Neutrophil (primary cell): ENCODE measurements around the gene RARG.

Source experiments
- H3K27ac ChIP-seq: fragments of 200-600 bp; sonication (generic); 2 replicates; pipeline ENCODE4 v1.5.1; 2016; ENCODE audit warnings: mild to moderate bottlenecking, moderate library complexity
- H3K27me3 ChIP-seq: fragments of 200-600 bp; sonication (generic); 2 replicates; pipeline ENCODE4 v1.6.0; 2016; ENCODE audit warnings: mild to moderate bottlenecking
- H3K36me3 ChIP-seq: fragments of 200-600 bp; sonication (generic); 2 replicates; pipeline ENCODE4 v1.5.1; 2017
- H3K4me1 ChIP-seq, 2 experiments: fragments of 200-600 bp in 1 of 2; sonication (generic) in 1 of 2; 1 replicate in 1 of 2; 2 replicates in 1 of 2; pipeline versions ENCODE4 v1.5.1 to v1.6.1; 2013 to 2016; ENCODE audit warnings: low read depth in 1 of 2, low read length in 1 of 2, mild to moderate bottlenecking in 1 of 2, moderate library complexity in 1 of 2; ENCODE audit not compliant: control insufficient read depth in 1 of 2, insufficient read depth in 1 of 2
- H3K4me3 ChIP-seq, 2 experiments: fragments of 200-600 bp in 1 of 2; sonication (generic) in 1 of 2; 1 replicate in 1 of 2; 2 replicates in 1 of 2; pipeline ENCODE4 v1.5.1; 2013 to 2016; ENCODE audit warnings: low read depth in 1 of 2, low read length in 1 of 2, mild to moderate bottlenecking in 1 of 2, moderate library complexity in 1 of 2
- H3K9me3 ChIP-seq: fragments of 200-600 bp; sonication (generic); 2 replicates; pipeline ENCODE4 v1.5.1; 2016
- TF ChIP-seq, protein P1 (sequence below): fragments of 200-600 bp; sonication (generic); IDR thresholded peaks from 2 replicates; pipeline ENCODE4 v1.5.1; 2016; ENCODE audit warnings: antibody characterized with exemption

RARG gene

DNA sequence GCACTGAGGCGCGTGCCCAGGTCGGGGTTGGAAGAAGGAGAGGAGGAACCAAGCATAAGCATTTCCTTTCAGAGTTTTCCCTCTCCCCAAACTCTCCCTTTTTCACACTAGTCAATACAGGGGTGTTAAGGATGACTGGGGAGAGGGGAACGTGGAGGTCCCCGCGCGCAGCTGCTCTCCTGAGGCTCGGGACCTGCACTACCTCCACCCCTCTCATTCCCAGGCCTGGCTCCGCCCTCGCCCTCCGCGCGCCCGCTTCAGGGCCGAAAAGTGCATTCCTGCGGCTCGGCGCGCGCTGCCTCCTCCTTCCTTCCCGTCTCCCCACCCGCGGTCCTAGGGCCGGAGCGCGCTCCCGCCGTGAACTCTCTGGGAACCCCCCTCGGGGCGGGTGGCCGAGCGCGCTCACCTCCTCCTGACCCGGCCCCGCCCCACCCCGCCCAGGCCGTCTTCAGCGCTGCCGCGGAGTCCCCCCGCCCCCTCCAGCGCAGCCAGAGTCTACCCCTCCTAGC, 11.3 kb downstream of the RARG start:
- TF ChIP-seq, protein P1, sequence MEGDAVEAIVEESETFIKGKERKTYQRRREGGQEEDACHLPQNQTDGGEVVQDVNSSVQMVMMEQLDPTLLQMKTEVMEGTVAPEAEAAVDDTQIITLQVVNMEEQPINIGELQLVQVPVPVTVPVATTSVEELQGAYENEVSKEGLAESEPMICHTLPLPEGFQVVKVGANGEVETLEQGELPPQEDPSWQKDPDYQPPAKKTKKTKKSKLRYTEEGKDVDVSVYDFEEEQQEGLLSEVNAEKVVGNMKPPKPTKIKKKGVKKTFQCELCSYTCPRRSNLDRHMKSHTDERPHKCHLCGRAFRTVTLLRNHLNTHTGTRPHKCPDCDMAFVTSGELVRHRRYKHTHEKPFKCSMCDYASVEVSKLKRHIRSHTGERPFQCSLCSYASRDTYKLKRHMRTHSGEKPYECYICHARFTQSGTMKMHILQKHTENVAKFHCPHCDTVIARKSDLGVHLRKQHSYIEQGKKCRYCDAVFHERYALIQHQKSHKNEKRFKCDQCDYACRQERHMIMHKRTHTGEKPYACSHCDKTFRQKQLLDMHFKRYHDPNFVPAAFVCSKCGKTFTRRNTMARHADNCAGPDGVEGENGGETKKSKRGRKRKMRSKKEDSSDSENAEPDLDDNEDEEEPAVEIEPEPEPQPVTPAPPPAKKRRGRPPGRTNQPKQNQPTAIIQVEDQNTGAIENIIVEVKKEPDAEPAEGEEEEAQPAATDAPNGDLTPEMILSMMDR: no peak
- Histone ChIP-seq H3K4me1 (peaks cover 27 to 55% of the 10 kb centered on the region in 2 experiments), H3K4me3 (peak overlapping the region; percentile 72 to 93), H3K27me3 (peaks cover 81% of the 10 kb centered on the region), H3K27ac (peak overlapping the region; percentile 77), H3K36me3 (no peaks in the 10 kb centered on the region), H3K9me3 (no peaks in the 10 kb centered on the region)

DNA sequence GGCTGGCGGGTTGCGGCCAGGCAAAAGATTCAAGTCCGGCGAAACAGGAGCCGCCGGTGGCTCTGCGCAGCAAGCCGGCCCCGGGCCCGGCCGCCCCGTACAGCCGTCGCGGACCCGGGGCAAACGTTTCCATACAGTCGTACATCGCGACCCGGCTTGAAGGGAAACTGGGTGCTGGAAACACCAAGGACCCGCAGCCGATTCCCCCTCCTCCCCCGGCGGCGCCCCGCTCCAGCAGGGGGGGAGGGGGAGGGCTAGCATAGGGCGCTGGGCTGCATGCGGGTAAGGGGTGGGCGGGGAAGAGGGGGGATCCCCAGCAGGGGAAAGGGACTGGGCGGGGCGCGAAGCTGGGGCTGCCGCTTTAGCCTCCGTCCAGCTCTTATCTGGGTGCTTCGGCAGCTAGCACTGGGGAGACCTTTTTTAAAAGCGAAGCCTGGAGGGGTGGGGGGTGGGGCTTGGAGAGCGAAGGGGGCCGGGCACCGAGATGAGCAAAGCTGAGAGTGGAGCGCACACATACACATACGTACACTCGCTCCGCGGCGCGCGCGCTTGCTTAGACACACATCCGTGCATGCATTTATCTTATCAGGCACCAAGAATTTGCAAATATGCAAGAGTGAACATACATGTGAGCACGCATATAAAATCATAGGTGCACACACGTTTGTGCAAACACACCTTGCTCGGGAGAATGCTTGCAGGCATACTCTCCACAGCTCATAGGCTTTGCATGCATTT, 11.9 kb downstream of the RARG start:
- Histone ChIP-seq H3K4me1 (peaks cover 27 to 55% of the 10 kb centered on the region in 2 experiments), H3K4me3 (peak overlapping the region; percentile 72 to 93), H3K9me3 (no peaks in the 10 kb centered on the region), H3K27ac (peak overlapping the region; percentile 77), H3K27me3 (peaks cover 74% of the 10 kb centered on the region), H3K36me3 (no peaks in the 10 kb centered on the region)
- TF ChIP-seq, protein P1: no peak

DNA sequence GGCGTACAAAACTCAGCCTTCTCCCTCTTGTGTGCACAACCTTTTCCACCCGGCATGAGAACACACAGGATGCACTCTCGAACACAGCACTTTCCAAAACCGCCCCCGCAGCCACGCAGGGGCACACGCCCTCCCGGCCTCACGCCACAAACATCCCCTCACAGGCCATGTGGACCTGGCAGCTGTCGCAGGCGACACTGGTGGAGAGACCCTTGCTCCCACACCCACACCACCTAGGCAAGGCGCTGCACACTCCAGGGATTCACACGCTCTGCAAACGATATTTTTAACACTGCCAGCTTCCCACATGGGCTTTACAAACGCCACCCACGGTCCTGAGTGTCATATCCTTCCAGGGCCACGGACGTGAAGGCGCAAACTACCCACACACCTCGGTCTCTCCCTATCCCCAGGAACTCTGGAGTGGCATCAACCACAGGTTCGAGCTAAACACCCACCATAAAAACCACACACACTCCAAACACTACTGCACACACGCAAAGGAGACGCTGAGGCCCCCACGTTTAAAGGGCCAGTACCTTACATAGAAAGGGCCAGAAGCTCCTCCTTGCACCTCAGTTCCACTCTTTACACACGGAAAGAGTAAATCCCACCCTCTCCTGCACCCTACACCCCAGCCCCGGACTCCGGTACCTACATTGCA, 12.6 kb downstream of the RARG start:
- Histone ChIP-seq H3K27ac (no peak overlapping the region), H3K27me3 (peaks cover 67% of the 10 kb centered on the region), H3K36me3 (no peaks in the 10 kb centered on the region), H3K9me3 (no peaks in the 10 kb centered on the region), H3K4me1 (peaks cover 27 to 55% of the 10 kb centered on the region in 2 experiments), H3K4me3 (peak overlapping the region; percentile 40 to 93)
- TF ChIP-seq, protein P1: no peak

DNA sequence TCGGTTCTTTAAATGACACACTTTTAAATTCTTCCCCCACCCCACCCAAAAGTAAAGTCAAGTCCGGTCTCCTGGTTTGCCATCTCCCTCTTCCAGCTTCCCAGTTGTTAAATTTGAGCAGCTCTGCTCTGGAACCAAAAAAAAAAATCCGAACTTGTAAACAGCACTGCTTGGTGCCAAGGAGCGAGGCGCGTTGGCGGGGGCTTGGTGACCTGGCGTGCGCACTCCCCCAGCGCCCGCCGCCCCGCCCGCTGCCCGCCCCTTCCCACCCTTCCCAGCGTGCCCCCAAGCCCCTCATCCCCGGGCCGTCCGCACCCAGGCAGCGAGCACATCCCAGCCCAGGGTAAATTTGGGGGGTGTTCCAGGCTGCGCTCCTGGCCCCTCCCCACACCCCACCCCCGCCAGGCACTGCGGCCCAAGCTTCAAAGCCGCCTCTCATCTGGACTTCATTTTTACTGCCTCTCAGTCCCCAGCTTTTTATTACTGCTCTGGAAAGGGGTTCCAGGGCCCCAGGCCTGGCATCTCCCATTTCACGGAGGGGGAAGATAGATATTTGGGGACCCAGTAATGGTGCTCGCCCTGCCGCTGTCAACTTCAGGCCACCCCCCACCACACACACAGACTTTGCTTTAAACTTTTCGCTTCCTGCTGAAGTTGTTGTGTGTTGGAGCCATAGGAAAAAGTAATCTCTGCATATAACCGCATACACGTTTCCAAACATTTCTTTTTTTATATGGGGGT, 13.3 kb downstream of the RARG start:
- Histone ChIP-seq H3K36me3 (no peaks in the 10 kb centered on the region), H3K27ac (no peak overlapping the region), H3K27me3 (peaks cover 60% of the 10 kb centered on the region), H3K4me3 (no peak overlapping the region), H3K4me1 (peaks cover 27 to 55% of the 10 kb centered on the region in 2 experiments), H3K9me3 (no peaks in the 10 kb centered on the region)
- TF ChIP-seq, protein P1: no peak

DNA sequence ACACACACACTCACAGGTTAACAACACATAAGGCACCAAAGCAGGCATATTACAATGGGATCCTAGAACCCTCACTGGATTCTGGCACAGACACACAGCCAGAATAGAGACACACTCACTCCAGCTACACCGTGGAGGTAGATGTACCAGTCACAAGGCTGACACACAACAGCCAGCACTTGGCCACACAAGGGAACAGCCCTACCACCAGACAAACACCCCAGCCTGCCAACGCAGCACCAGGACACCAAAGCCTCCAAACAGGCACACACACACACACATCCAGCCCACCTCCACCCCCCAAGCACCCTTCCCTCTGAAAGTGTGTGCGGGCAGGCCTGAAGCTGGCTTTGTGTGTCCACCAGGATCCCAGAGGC, 14.1 kb downstream of the RARG start:
- H3K27me3 ChIP-seq: peaks cover 52% of the 10 kb centered on the region
- H3K4me1 ChIP-seq: peaks cover 27 to 61% of the 10 kb centered on the region in 2 experiments
- H3K27ac ChIP-seq: peak overlapping the region; percentile 28
- TF ChIP-seq, protein P1: no peak
- H3K4me3 ChIP-seq: no peak overlapping the region
- no peaks in the 10 kb centered on the region for H3K9me3 ChIP-seq
- H3K36me3 ChIP-seq: no peaks in the 10 kb centered on the region
